Endodermal cell (in vitro differentiated cells): ENCODE data around the gene STK39. TPM values are rescaled to one million over a fixed set of nuclear protein-coding genes. Genes with fewer than 3 reads are reported as not detected.

Experiments
- DNase-seq: peaks from one replicate; pipeline ENCODE4 v3.0.0-alpha.2; 2017
- H3K27ac ChIP-seq: 2 replicates; pipeline ENCODE4 v1.5.1; 2013; ENCODE audit warnings: mild to moderate bottlenecking, low read depth, low read length, moderate library complexity
- H3K27me3 ChIP-seq: 2 replicates; pipeline ENCODE4 v1.6.1; 2013; ENCODE audit warnings: mild to moderate bottlenecking, low read length, moderate library complexity; ENCODE audit not compliant: insufficient read depth, control insufficient read depth, poor library complexity, severe bottlenecking
- H3K36me3 ChIP-seq: 2 replicates; pipeline ENCODE4 v1.7.0; 2013; ENCODE audit warnings: mild to moderate bottlenecking, low read length, moderate library complexity; ENCODE audit not compliant: control insufficient read depth, insufficient read depth
- H3K4me1 ChIP-seq: one replicate; pipeline ENCODE4 v1.7.0; 2013; ENCODE audit warnings: low read length; ENCODE audit not compliant: control insufficient read depth, insufficient read depth
- H3K4me3 ChIP-seq: 2 replicates; pipeline ENCODE4 v1.5.1; 2013; ENCODE audit warnings: mild to moderate bottlenecking, low read length, moderate library complexity
- H3K9ac ChIP-seq: 2 replicates; pipeline ENCODE4 v1.6.1; 2013; ENCODE audit warnings: mild to moderate bottlenecking, low read length, moderate library complexity; ENCODE audit not compliant: poor library complexity, severe bottlenecking; ENCODE audit errors: extremely low read depth
- H3K9me3 ChIP-seq: 2 replicates; pipeline ENCODE4 v1.6.1; 2013; ENCODE audit warnings: mild to moderate bottlenecking, low read length, moderate library complexity; ENCODE audit not compliant: control insufficient read depth
- H3K27ac Mint-ChIP-seq: 2 replicates; pipeline ENCODE4 v1.8.0; 2020; ENCODE audit warnings: mixed read lengths
- H3K27me3 Mint-ChIP-seq: 2 replicates; pipeline ENCODE4 v1.8.0; 2021; ENCODE audit warnings: mild to moderate bottlenecking, mixed read lengths; ENCODE audit not compliant: insufficient read depth
- H3K36me3 Mint-ChIP-seq: 2 replicates; pipeline ENCODE4 v1.8.0; 2020; ENCODE audit warnings: low read depth, mixed read lengths
- H3K4me1 Mint-ChIP-seq: 2 replicates; pipeline ENCODE4 v1.8.0; 2020; ENCODE audit warnings: mixed read lengths
- H3K4me3 Mint-ChIP-seq: 2 replicates; pipeline ENCODE4 v1.8.0; 2020; ENCODE audit warnings: mild to moderate bottlenecking, moderate library complexity, mixed read lengths
- H3K9me3 Mint-ChIP-seq: 2 replicates; pipeline ENCODE4 v1.8.0; 2020; ENCODE audit warnings: mild to moderate bottlenecking, mixed read lengths
- WGBS, 2 experiments: methylation state at CpG; one replicate each; pipeline versions ENCODE4 v1.1.5 to v1.1.7; 2013; ENCODE audit warnings: missing lambda C conversion rate in 2 of 2, mixed read lengths in 1 of 2; ENCODE audit not compliant: insufficient coverage in 1 of 2, insufficient read length in 1 of 2; 5-methylcytosine and 5-hydroxymethylcytosine counted together
- total RNA-seq, 2 donors: library from RNA; stranded (reverse); fragmentation: NEBNext Ultra II Directional in 1 of 2; extraction: Animal tissue kit (Norgen Biotek cat#: 25700) in 1 of 2; gene quantifications; 2 replicates in 1 of 2; 3 replicates in 1 of 2; pipeline ENCODE4 v1.2.1, GENCODE V29; 2021
- TF ChIP-seq, protein P1 (sequence below): fragments of 200-600 bp; sonication (generic); conservative IDR thresholded peaks from 2 replicates; pipeline ENCODE4 v1.5.0; 2021; ENCODE audit warnings: antibody characterized with exemption, mild to moderate bottlenecking

The STK39 gene
- total RNA-seq, 2 donors from 2014 or later = 22.3 to 31.5 TPM

DNA sequence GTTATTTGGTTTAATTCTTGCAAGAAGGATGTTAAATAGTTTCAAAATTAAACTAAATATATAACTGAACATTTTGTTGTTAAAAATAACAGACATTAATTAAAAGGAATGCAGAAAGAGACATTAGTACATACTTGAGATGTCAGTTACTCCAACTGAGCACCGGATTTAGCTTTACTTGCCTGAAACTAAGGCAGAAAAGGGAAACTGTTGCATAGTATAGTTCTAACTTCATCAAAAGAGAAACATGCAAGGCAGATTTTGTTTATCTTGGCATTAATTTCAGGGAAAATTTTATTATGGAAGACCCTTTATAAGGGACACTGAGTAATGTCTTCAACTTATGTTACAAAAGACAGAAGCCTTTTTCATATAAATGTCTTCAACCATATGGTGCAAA is 218.3 kb downstream of the STK39 start:
- H3K9me3 ChIP-seq = no peaks in the 10 kb centered on the region
- no peaks in the 10 kb centered on the region for H3K9me3 Mint-ChIP-seq
- no peaks in the 10 kb centered on the region for H3K36me3 ChIP-seq
- H3K9ac ChIP-seq = no peak overlapping the region
- H3K4me3 Mint-ChIP-seq = no peak overlapping the region
- no peaks in the 10 kb centered on the region for H3K27me3 ChIP-seq
- H3K27me3 Mint-ChIP-seq = no peaks in the 10 kb centered on the region
- no peak overlapping the region for H3K27ac Mint-ChIP-seq
- no peak overlapping the region for H3K27ac ChIP-seq
- peaks cover 3% of the 10 kb centered on the region for H3K4me1 ChIP-seq
- H3K36me3 Mint-ChIP-seq = no peaks in the 10 kb centered on the region
- H3K4me3 ChIP-seq = no peak overlapping the region
- no peak for DNase-seq
- 96% methylated on average over 1 of the region's 1 CpG; no CpG with 5 or more reads in 1 of the 2 experiments for WGBS, 2 experiments
- TF ChIP-seq, protein P1, sequence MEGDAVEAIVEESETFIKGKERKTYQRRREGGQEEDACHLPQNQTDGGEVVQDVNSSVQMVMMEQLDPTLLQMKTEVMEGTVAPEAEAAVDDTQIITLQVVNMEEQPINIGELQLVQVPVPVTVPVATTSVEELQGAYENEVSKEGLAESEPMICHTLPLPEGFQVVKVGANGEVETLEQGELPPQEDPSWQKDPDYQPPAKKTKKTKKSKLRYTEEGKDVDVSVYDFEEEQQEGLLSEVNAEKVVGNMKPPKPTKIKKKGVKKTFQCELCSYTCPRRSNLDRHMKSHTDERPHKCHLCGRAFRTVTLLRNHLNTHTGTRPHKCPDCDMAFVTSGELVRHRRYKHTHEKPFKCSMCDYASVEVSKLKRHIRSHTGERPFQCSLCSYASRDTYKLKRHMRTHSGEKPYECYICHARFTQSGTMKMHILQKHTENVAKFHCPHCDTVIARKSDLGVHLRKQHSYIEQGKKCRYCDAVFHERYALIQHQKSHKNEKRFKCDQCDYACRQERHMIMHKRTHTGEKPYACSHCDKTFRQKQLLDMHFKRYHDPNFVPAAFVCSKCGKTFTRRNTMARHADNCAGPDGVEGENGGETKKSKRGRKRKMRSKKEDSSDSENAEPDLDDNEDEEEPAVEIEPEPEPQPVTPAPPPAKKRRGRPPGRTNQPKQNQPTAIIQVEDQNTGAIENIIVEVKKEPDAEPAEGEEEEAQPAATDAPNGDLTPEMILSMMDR = no peak
- peaks cover 10% of the 10 kb centered on the region for H3K4me1 Mint-ChIP-seq

DNA sequence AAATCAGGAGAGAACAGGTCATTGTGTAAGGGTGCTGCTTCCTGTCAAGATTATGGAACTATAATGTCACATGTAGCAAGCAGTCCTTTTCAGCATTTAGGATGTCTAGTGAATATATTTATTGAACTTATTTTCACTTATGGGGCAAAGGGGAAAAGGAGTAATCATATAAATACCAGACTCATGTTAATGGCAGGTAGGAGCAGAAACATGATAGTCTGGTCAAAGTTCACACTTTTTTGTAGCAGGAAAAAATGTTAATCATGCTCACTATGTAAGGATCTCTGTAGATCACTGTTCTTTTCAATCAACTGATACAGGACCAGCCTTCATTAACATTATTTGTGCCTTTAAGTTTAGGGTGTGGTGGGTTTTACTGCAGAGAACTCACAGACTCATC is 219.0 kb downstream of the STK39 start:
- Histone ChIP-seq H3K27me3 (no peaks in the 10 kb centered on the region), H3K27ac (no peak overlapping the region), H3K4me3 (no peak overlapping the region), H3K9me3 (no peaks in the 10 kb centered on the region), H3K36me3 (no peaks in the 10 kb centered on the region), H3K9ac (no peak overlapping the region), H3K4me1 (peaks cover 3% of the 10 kb centered on the region)
- H3K27ac Mint-ChIP-seq = no peak overlapping the region
- no peaks in the 10 kb centered on the region for H3K27me3 Mint-ChIP-seq
- no peak overlapping the region for H3K4me3 Mint-ChIP-seq
- H3K4me1 Mint-ChIP-seq = peaks cover 5% of the 10 kb centered on the region
- no peaks in the 10 kb centered on the region for H3K36me3 Mint-ChIP-seq
- H3K9me3 Mint-ChIP-seq = no peaks in the 10 kb centered on the region
- TF ChIP-seq, protein P1 = no peak
- DNase-seq = no peak

DNA sequence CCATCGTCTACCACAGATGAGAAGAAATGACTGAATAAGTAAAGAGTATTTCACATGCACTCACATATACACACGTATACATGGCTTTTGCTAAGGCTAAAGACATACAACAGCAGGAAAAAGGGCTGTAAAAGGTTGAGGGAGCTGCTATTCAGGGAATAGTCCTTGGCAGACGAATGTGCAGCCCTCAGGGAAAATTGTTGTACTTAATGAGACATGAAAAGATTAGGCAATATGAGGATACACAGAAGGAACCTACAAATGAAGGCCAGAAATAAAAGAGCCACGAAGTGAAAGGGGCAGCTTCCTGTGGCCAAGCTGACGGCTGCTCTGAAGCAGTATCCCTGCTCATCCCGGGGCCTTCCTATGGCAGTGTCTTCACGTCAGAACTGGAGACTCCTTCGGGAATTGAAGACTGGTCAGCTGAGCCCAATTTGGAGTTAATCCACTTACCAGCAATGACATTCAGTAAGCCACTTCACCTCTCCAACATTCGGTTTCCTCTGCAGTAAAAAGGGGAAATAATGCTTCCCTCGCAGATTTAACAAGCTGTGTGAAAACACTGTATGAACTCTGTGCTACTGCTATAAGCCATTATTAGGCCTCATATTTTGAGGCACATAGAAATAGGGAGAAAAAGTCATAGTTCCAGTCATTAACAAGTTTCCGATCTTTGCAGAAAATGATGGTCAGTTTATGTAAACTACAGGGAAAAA is 221.8 kb downstream of the STK39 start:
- no peaks in the 10 kb centered on the region for H3K9me3 Mint-ChIP-seq
- Histone ChIP-seq H3K9me3 (no peaks in the 10 kb centered on the region), H3K27ac (no peak overlapping the region), H3K36me3 (no peaks in the 10 kb centered on the region), H3K4me1 (no peaks in the 10 kb centered on the region), H3K27me3 (no peaks in the 10 kb centered on the region), H3K4me3 (no peak overlapping the region), H3K9ac (no peak overlapping the region)
- TF ChIP-seq, protein P1 = no peak
- no peaks in the 10 kb centered on the region for H3K36me3 Mint-ChIP-seq
- no peak overlapping the region for H3K4me3 Mint-ChIP-seq
- no peaks in the 10 kb centered on the region for H3K4me1 Mint-ChIP-seq
- no peak for DNase-seq
- WGBS, 2 experiments = 91 to 96% methylated on average over 8 to 11 of the region's 11 CpGs
- H3K27me3 Mint-ChIP-seq = no peaks in the 10 kb centered on the region
- no peak overlapping the region for H3K27ac Mint-ChIP-seq
